PC-9 (cell line): ENCODE data around the gene YPEL4. TPM values are rescaled to one million over a fixed set of nuclear protein-coding genes. Genes with fewer than 3 reads are reported as not detected.
A peak's percentile ranks its signal among the peaks of the same experiment; 100 is the strongest.

Experiments
- BruUV-seq: library from RNA; stranded (reverse); fragments of 400-500 nt; replicated peaks from 2 replicates; lab custom pipeline; 2021; lab: Mats Ljungman, UMichigan
- CTCF ChIA-PET: fragments of 300-600 bp; sonication (Branson Sonifier 250); formaldehyde crosslinking; loops from one replicate; lab custom pipeline; 2022; ENCODE audit warnings: antibody characterized with exemption; lab: Charles Lee
- POLR2A ChIA-PET: fragments of 300-600 bp; sonication (Branson Sonifier 250); formaldehyde crosslinking; loops from one replicate; lab custom pipeline; 2022; ENCODE audit warnings: antibody characterized with exemption; ENCODE audit not compliant: unreplicated experiment; lab: Charles Lee
- DNase-seq, 2 experiments: peaks; one replicate each; pipeline versions ENCODE4 v3.0.0 to v3.0.0-alpha.2; 2015 to 2022; ENCODE audit warnings: mixed read lengths in 1 of 2
- H2AFZ ChIP-seq: fragments of 200-600 bp; sonication (generic); 2 replicates; pipeline ENCODE4 v1.8.1; 2017; ENCODE audit warnings: antibody characterized with exemption
- H3F3A ChIP-seq: fragments of 200-600 bp; sonication (generic); 2 replicates; pipeline ENCODE4 v1.8.1; 2017; ENCODE audit warnings: antibody characterized with exemption, mild to moderate bottlenecking, low read depth; ENCODE audit not compliant: insufficient read depth
- H3K27ac ChIP-seq: fragments of 200-600 bp; sonication (generic); 2 replicates; pipeline ENCODE4 v1.6.1; 2016; ENCODE audit warnings: mixed run types
- H3K27me3 ChIP-seq: fragments of 200-600 bp; sonication (generic); 2 replicates; pipeline ENCODE4 v1.6.1; 2016; ENCODE audit warnings: low read depth, mixed run types; ENCODE audit not compliant: insufficient read depth
- H3K36me3 ChIP-seq: fragments of 200-600 bp; sonication (generic); 2 replicates; pipeline ENCODE4 v1.6.1; 2016; ENCODE audit warnings: low read depth, mixed run types
- H3K4me1 ChIP-seq: fragments of 200-600 bp; sonication (generic); replicated peaks from 2 replicates; pipeline ENCODE4 v1.6.1; 2016; ENCODE audit warnings: mixed run types; ENCODE audit not compliant: insufficient read depth
- H3K4me2 ChIP-seq: fragments of 200-600 bp; sonication (generic); 2 replicates; pipeline ENCODE4 v1.6.1; 2017; ENCODE audit warnings: mixed run types
- H3K4me3 ChIP-seq: fragments of 200-600 bp; sonication (generic); 2 replicates; pipeline ENCODE4 v1.6.1; 2016; ENCODE audit warnings: mixed run types
- H3K79me2 ChIP-seq: fragments of 200-600 bp; sonication (generic); 2 replicates; pipeline ENCODE4 v1.6.1; 2017; ENCODE audit warnings: low read depth, mixed run types
- H3K9me2 ChIP-seq: fragments of 200-600 bp; sonication (generic); 2 replicates; pipeline ENCODE4 v1.8.1; 2017; ENCODE audit warnings: mild to moderate bottlenecking; ENCODE audit not compliant: insufficient read depth
- H3K9me3 ChIP-seq: fragments of 200-600 bp; sonication (generic); 2 replicates; pipeline ENCODE4 v1.8.1; 2016; ENCODE audit warnings: low read depth; ENCODE audit not compliant: insufficient read depth
- H4K20me1 ChIP-seq: fragments of 200-600 bp; sonication (generic); 2 replicates; pipeline ENCODE4 v1.8.1; 2017; ENCODE audit not compliant: insufficient read depth
- CTCF ChIP-seq: fragments of 200-600 bp; sonication (generic); conservative IDR thresholded peaks from 2 replicates; pipeline ENCODE4 v1.6.1; 2017; ENCODE audit warnings: mixed run types, antibody characterized with exemption, mild to moderate bottlenecking, moderate library complexity
- EZH2 ChIP-seq: fragments of 200-600 bp; sonication (generic); IDR thresholded peaks from 2 replicates; pipeline ENCODE4 v1.8.0; 2017; ENCODE audit warnings: antibody characterized with exemption, low read depth
- intact Hi-C: fragments of 100-400 bp; cut with micrococcal nuclease; formaldehyde crosslinking; loops from one replicate; pipeline ENCODE4 v1.10.0; 2022; ENCODE audit not compliant: unreplicated experiment
- total RNA-seq: library from RNA; stranded (reverse); gene quantifications from 2 replicates; pipeline ENCODE4 v1.2.3, GENCODE V29; 2021

YPEL4 gene
- total RNA-seq, 1 experiment from 2014 or later: 0.98 TPM

- no peaks in the 10 kb centered on the region for H3F3A ChIP-seq
- peak in 1 of 2 experiments; percentile 43 for DNase-seq
- ChIA-PET CTCF (interaction anchor here (0.5 to 1.3 kb wide), 4 partner anchors 9 to 182 kb away, joined by 3 to 8 read pairs (median 6); no protein-coding TSS in a partner anchor), POLR2A (no interaction called here)
- H3K9me2 ChIP-seq: no peaks in the 10 kb centered on the region
- no peak overlapping the region for H2AFZ ChIP-seq
- H4K20me1 ChIP-seq: no peaks in the 10 kb centered on the region
- H3K4me1 ChIP-seq: no peaks in the 10 kb centered on the region; the same call in 1 of the 2 replicates
- TF ChIP-seq CTCF (no peak), EZH2 (no peak)
- BruUV-seq: no TSS peak
- H3K27me3 ChIP-seq: no peaks in the 10 kb centered on the region
- H3K27ac ChIP-seq: no peak overlapping the region
- H3K79me2 ChIP-seq: no peaks in the 10 kb centered on the region
- H3K9me3 ChIP-seq: no peaks in the 10 kb centered on the region
- intact Hi-C loops: no loop called here
- H3K4me3 ChIP-seq: no peak overlapping the region
- no peak overlapping the region for H3K4me2 ChIP-seq
- no peaks in the 10 kb centered on the region for H3K36me3 ChIP-seq
These were observed 10.2 kb downstream of the YPEL4 start for GRCh38 chr11:57639321-57640067.

GRCh38 chr11:57638811-57639320 is 10.8 kb downstream of the YPEL4 start:
- Histone ChIP-seq H3K9me2 (no peaks in the 10 kb centered on the region), H3F3A (no peaks in the 10 kb centered on the region), H3K27me3 (no peaks in the 10 kb centered on the region), H3K79me2 (no peaks in the 10 kb centered on the region), H3K4me3 (no peak overlapping the region; the same call in 1 of the 2 replicates), H3K4me1 (no peaks in the 10 kb centered on the region), H2AFZ (no peak overlapping the region), H3K27ac (no peak overlapping the region), H3K9me3 (no peaks in the 10 kb centered on the region), H3K36me3 (no peaks in the 10 kb centered on the region), H3K4me2 (peak overlapping the region; percentile 40), H4K20me1 (no peaks in the 10 kb centered on the region)
- no peak for DNase-seq
- CTCF ChIA-PET: interaction anchor here (0.5 to 0.6 kb wide), 2 partner anchors 181 to 387 kb away, joined by 3 to 8 read pairs; no protein-coding TSS in a partner anchor
- POLR2A ChIA-PET: no interaction called here
- intact Hi-C loops: no loop called here
- no TSS peak for BruUV-seq
- TF ChIP-seq EZH2 (no peak), CTCF (no peak)

- no peaks in the 10 kb centered on the region for H3F3A ChIP-seq
- H3K9me3 ChIP-seq: no peaks in the 10 kb centered on the region
- peak in 1 of 2 experiments; percentile 71 for DNase-seq
- no peak overlapping the region for H3K27ac ChIP-seq
- H3K4me3 ChIP-seq: no peak overlapping the region; the same call in 1 of the 2 replicates
- no peaks in the 10 kb centered on the region for H3K79me2 ChIP-seq
- no peaks in the 10 kb centered on the region for H3K9me2 ChIP-seq
- intact Hi-C loops: no loop called here
- H4K20me1 ChIP-seq: no peaks in the 10 kb centered on the region
- no TSS peak for BruUV-seq
- peak overlapping the region; percentile 40 for H3K4me2 ChIP-seq
- no peak overlapping the region for H2AFZ ChIP-seq
- POLR2A ChIA-PET: no interaction called here
- TF ChIP-seq EZH2 (no peak), CTCF (no peak)
- CTCF ChIA-PET: interaction anchor here (0.6 kb wide), 2 partner anchors 12 to 387 kb away, joined by 3 read pairs; no protein-coding TSS in a partner anchor
- H3K4me1 ChIP-seq: no peaks in the 10 kb centered on the region
- H3K27me3 ChIP-seq: no peaks in the 10 kb centered on the region
- H3K36me3 ChIP-seq: no peaks in the 10 kb centered on the region
These were observed 11.5 kb downstream of the YPEL4 start for GRCh38 chr11:57638005-57638781.
